Right lung (tissue), 10 donors: ENCODE data around the gene SNRPA1. TPM values are rescaled to one million over a fixed set of nuclear protein-coding genes. Genes with fewer than 3 reads are reported as not detected.
"Not testable (repeated sequence)": the region's sequence is repeated elsewhere in the genome, so short reads cannot be mapped to it uniquely, and the experiment has no call there.

Experiments used
- DNase-seq, 2 donors: peaks; one replicate each; pipeline ENCODE4 v3.0.0-alpha.2; 2013
- long read RNA-seq, 8 donors: transcript quantifications; one replicate each; lab custom pipeline, GENCODE V29; 2026
- polyA plus RNA-seq, 5 donors: library from polyadenylated mRNA; unstranded; fragments of 120-200 nt; gene quantifications; one replicate each; pipeline versions ENCODE4 v1.2.1 to v1.2.3, GENCODE V29; 2013; ENCODE audit warnings: inconsistent platforms in 1 of 5, low replicate concordance in 1 of 5; ENCODE audit not compliant: insufficient read length in 5 of 5, insufficient read depth in 1 of 5

SNRPA1 gene
- polyA plus RNA-seq = 10 to 100 TPM; 52.8 to 75.7 (median 59.7) TPM
- long read RNA-seq, donor 1, transcript SNRPA1-209 (2 exons, 433 nt) = minor isoform, 5 of 73 reads
- long read RNA-seq, donor 1, transcript SNRPA1-201 (9 exons, 1,055 nt) = major isoform, 19 of 73 reads
- long read RNA-seq, donor 1, transcript SNRPA1-207 (8 exons, 924 nt) = minor isoform, 8 of 73 reads
- long read RNA-seq, donor 1, partial matches to known transcripts = 34 of 73 reads
- long read RNA-seq, donor 1, other reads (novel, unspliced or antisense) = 0 of 73 reads
- long read RNA-seq, donor 2, transcript SNRPA1-201 (9 exons, 1,055 nt) = major isoform, 16 of 62 reads
- long read RNA-seq, donor 2, partial matches to known transcripts = 38 of 62 reads
- long read RNA-seq, donor 2, other reads (novel, unspliced or antisense) = 0 of 62 reads
- long read RNA-seq, donor 3, transcript SNRPA1-201 (9 exons, 1,055 nt) = major isoform, 15 of 57 reads
- long read RNA-seq, donor 3, transcript SNRPA1-207 (8 exons, 924 nt) = minor isoform, 5 of 57 reads
- long read RNA-seq, donor 3, partial matches to known transcripts = 32 of 57 reads
- long read RNA-seq, donor 3, other reads (novel, unspliced or antisense) = 0 of 57 reads
- long read RNA-seq, donor 4, partial matches to known transcripts = 21 of 33 reads
- long read RNA-seq, donor 4, other reads (novel, unspliced or antisense) = 0 of 33 reads
- long read RNA-seq, donor 5, transcript SNRPA1-207 (8 exons, 924 nt) = minor isoform, 5 of 94 reads
- long read RNA-seq, donor 5, transcript SNRPA1-201 (9 exons, 1,055 nt) = major isoform, 21 of 94 reads
- long read RNA-seq, donor 5, partial matches to known transcripts = 63 of 94 reads
- long read RNA-seq, donor 5, other reads (novel, unspliced or antisense) = 0 of 94 reads
- long read RNA-seq, donor 6, transcript SNRPA1-201 (9 exons, 1,055 nt) = major isoform, 20 of 71 reads
- long read RNA-seq, donor 6, partial matches to known transcripts = 37 of 71 reads
- long read RNA-seq, donor 6, other reads (novel, unspliced or antisense) = 0 of 71 reads
- long read RNA-seq, donor 7, transcript SNRPA1-201 (9 exons, 1,055 nt) = major isoform, 18 of 67 reads
- long read RNA-seq, donor 7, partial matches to known transcripts = 40 of 67 reads
- long read RNA-seq, donor 7, other reads (novel, unspliced or antisense) = 0 of 67 reads
- long read RNA-seq, donor 8, transcript SNRPA1-201 (9 exons, 1,055 nt) = major isoform, 6 of 22 reads
- long read RNA-seq, donor 8, partial matches to known transcripts = 15 of 22 reads
- long read RNA-seq, donor 8, other reads (novel, unspliced or antisense) = 0 of 22 reads

- DNase-seq = peak; percentile 95
These were observed at the start of gene SNRPA1 for GRCh38 chr15:101294731-101295606. Gene SNRPA1 (minus strand): TSS chr15:101295248. CDS start chr15:101295178, 70 bp downstream.

DNA sequence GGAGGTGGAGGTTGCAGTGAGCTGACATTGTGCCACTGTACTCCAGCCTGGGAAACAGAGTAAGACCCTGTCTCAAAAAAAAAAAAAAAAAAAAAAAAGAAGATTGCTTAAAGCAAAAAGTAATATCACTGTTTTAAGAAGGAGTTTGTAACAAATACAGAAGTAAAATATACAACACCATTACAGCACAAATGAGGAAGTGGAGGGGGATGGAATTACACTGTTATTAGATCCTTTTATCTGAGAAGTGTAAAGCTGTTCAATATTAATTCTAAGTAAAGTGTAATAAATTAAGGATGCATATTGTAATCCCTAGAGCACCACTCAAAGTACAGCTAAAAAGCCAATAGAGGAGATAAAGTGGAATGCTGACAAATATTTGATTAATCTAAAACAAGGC, 47.0 kb upstream of the SNRPA1 start:
- no peak for DNase-seq

- DNase-seq = no peak
These were observed 43.5 kb upstream of the SNRPA1 start for GRCh38 chr15:101338502-101339057.

DNA sequence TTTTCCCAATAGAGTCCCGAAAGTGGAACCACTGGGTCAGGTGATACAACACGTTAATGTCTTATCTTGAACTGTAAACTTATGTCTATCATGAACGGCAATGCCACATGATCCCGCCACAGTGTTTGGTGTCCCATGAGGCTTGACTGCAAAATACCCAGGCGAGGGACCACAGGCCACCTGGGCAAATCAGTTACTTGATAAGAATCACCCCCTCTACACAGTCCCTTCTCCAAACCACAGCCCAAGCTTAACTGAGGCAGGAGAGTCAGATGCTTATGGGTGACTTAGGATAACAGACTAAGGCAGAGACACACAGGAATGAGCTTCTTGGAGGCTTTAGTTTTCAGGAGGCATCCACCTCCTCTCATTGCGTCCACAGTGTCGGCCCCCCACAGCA, 42.9 kb upstream of the SNRPA1 start:
- DNase-seq = no peak

DNA sequence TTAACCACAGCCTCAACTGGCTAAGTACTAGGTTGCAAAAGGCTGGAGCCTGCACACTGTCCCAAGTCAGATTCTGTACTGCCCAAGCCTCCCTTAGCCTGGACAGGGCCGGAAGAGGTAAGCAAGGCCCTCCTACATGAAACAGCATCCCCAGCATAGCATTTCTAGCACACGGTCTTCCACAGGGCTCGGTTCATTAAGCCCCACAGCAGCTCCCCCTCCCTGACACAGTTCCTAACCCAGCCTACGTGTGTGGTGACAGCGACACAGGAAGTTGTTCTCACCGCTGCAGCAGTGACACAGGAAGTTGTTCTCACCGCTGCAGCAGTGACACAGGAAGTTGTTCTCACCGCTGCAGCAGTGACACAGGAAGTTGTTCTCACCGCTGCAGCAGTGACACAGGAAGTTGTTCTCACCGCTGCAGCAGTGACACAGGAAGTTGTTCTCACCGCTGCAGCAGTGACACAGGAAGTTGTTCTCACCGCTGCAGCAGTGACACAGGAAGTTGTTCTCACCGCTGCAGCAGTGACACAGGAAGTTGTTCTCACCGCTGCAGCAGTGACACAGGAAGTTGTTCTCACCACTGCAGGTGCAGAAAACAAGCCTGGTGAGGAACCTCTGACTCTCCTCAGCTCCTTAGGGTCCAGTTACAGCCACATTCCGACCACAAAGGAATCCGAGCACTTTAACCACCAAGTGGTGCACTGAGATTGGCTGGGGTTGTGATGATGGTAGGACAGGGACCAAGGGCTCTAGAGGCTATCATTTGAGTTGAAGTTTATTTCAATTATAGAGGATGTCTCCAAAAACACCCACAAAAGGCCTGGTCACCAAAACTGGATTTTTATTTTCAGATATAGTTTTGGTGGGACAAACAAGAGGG, 39.1 kb upstream of the SNRPA1 start:
- DNase-seq = not testable (repeated sequence)

DNA sequence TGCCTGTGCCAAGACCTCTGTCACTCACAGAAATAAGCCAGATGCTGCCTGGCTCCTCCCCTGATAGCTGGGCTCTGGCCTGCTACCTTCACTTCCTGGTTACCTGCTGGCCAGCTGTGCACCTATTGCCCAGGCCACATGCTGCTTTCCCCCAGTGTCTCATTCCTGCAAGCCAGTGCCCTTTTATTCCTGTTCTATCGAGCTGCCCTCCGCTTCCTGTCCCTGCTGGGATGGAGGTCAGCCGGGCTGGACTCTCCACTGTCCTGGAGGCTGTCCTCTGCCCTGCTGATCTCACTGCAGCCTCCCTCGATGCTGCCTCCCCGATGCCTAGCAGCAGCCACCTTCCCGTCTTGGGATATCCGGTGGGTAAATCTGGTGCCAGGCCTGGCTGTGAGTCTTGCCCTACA, 37.0 kb upstream of the SNRPA1 start:
- DNase-seq = no peak

GRCh38 chr15:101329867-101330380, 34.9 kb upstream of the SNRPA1 start:
- DNase-seq = no peak

GRCh38 chr15:101329309-101329863, 34.3 kb upstream of the SNRPA1 start:
- no peak for DNase-seq

DNA sequence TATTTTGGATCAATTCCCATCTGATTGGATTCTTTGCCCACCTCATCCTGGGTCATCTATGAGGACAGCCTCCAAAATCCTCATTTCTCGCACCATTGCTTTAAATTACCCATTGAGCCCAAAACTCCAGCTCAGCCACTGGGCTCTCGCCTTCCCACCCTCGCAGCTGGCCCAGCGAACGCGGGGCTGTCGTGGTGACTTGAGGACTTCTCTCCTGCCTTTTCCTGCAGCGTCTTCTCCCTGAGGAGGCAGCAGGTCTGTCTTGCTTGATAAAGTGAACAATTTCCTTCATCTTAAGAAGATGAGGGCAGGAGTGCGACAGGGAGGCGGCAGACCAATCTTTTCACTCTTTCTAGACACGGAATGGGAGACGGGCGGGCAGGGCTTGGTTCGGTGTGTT, 33.0 kb upstream of the SNRPA1 start:
- DNase-seq = no peak

DNA sequence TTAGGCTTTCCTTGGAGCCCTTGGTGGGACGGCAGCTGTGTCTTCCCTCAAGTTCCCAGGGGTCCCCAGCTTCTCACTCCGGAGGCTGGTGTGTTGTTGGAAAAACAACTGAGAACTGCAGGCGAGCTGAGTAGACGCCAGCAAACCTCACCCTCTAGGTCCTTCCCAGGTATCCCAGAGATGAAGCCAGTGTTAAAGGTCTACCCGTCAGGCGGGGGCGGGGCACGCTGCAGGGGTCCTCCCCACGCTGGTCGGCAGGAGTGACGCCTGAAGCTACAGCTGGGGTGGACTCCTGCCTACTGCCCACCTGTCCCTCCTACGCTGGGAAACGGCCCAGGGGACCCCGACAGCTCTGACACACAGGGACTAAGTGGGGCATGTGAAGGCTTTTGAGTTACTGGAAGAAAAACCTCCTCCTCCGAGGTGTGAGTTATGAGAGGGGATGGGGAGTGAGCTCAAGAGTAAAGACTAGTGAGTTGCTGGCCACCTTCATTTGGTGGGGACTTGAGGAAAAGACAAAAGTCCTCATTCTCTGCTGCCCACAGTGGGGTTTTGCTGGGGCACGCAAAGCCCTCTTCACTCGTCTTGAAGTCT, 32.2 kb upstream of the SNRPA1 start:
- no peak for DNase-seq

- no peak for DNase-seq
These were observed 31.6 kb upstream of the SNRPA1 start for GRCh38 chr15:101326462-101327146.

DNA sequence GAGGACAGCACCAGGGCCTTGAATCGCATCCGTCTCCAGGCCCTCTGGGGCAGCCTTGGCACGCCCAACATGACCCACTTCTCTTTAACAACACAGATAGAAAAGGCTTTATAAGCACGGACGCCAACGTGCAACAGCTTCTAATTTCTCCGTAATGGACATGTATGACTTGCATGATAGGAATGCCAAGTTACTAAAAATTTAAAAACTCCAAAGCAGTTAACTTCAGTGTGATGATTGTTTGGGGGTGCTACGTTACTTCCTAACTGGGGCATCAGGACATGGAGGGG, 30.9 kb upstream of the SNRPA1 start:
- no peak for DNase-seq

- no peak for DNase-seq
These were observed 30.4 kb upstream of the SNRPA1 start for GRCh38 chr15:101325263-101326025.

- no peak for DNase-seq
These were observed 29.6 kb upstream of the SNRPA1 start for GRCh38 chr15:101324524-101325177.

- DNase-seq = no peak
These were observed 28.9 kb upstream of the SNRPA1 start for GRCh38 chr15:101323793-101324523.
